GM20431 (cell line): Measurements from ENCODE around the gene PRDX6.
"Not testable (repeated sequence)": the region's sequence is repeated elsewhere in the genome, so short reads cannot be mapped to it uniquely, and the experiment has no call there.

Experiments
- in situ Hi-C: fragments of 300-500 bp; cut with MseI, MboI; formaldehyde crosslinking; loops from one replicate; pipeline ENCODE4 v1.15.0; 2020; ENCODE audit warnings: low sequenced_read_pairs; ENCODE audit not compliant: unreplicated experiment

The PRDX6 gene

DNA sequence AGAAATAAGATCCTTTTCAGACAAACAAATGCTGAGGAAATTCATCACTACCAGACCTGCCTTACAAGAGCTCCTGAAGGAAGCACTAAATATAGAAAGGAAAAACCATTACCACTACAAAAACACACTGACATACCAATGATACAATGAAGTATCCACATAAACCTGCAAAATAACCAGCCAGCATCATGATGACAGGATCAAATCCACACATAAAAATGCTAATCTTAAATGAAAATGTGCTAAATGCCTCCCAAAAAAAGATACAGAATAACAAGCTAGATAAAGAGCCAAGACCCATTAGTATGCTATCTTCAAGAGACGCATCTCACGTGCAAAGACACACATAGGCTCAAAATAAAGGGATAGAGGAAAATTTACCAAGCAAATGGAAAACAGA is 14.5 kb upstream of the PRDX6 start:
- in situ Hi-C loops: not testable (repeated sequence)

DNA sequence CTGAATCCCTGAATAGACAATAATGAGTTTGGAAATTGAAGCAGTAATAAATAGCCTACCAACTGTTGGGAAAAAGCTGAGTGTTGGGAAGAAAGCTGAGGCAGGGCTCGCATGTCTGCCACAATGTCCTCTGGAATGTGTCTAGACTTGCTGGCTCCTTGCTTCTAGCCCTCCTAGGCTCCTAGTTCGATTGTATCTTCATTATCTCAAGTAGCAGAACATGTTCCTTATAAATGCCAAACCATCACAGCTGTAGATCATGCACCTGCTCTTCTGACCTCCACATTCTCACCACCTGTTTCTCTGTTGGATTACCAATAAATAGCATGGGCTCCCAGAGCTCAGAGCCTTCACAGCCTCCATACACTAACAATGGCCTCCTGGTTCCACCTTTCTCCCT is 12.9 kb upstream of the PRDX6 start:
- in situ Hi-C loops: not testable (repeated sequence)

GRCh38 chr1:173467426-173467825 is 9.7 kb upstream of the PRDX6 start:
- in situ Hi-C loops: no loop called here

- in situ Hi-C loops: no loop called here
Observed at GRCh38 chr1:173469656-173470055, 7.5 kb upstream of the PRDX6 start.

DNA sequence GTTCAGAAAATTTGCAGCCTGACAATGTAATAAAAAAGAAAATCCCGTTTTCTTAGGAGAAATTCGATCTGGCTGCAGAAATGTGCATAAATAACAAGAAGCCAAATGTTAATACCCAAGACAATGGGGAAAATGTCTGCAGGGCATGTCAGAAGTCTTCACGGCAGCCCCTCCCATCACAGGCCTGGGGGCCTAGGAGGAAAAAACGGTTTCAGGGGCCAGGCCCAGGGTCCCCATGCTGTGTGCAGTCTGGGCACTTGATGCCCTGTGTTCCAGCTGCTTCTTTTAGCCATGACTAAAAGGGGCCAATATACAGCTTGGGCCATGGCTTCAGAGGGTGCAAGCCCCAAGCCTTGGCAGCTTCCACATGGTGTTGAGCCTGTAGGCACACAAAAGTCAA is 6.5 kb upstream of the PRDX6 start:
- in situ Hi-C loops: no loop called here

GRCh38 chr1:173473599-173474011 is 3.5 kb upstream of the PRDX6 start:
- in situ Hi-C loops: no loop called here

DNA sequence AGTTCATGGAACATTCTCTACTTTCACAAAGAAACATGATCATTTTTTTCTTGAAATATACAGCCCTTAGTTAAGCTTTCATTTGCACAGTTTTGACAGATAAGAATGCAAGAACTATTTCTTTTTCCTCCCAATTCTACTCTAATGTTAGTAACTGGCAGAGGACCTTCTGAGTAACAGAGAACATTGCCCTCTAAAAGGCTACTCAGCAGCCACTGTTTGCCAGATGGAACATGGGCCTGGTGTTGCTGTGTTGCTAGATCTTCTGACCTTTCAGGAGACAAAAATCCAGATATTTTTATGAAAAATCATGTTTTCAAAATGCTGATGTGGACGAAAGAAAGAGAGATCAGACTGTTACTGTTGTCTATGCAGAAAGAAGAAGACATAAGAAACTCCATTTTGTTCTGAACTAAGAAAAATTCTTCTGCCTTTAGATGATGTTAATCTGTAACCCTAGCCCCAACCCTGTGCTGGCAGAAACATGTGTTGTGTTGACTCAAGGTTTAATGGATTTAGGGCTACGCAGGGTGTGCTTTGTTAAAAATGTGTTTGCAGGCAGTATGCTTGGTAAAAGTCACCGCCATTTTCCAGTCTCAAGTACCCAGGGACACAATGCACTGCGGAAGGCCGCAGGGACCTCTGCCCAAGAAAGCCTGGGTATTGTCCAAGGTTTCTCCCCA is 2.9 kb upstream of the PRDX6 start:
- in situ Hi-C loops: no loop called here

DNA sequence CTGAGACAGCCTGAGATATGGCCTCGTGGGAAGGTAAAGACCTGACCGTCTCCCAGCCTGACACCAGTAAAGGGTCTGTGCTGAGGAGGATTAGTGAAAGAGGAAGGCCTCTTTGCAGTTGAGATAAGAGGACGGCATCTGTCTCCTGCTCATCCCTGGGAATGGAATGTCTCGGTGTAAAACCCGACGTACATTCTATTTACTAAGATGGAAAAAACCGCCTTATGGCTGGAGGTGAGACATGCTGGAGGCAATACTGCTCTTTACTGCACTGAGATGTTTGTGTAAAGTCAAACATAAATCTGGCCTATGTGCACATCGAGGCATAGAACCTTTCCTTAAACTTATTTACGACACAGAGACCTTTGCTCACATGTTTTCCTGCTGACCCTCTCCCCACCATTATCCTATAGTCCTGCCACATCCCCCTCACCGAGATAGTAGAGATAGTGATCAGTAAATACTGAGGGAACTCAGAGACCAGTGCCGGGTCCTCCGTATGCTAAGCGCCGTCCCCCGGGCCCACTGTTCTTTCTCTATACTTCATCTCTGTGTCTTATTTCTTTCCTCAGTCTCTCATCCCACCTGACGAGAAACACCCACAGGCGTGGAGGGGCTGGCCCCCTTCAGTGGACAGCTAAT is 2.2 kb upstream of the PRDX6 start:
- in situ Hi-C loops: not testable (repeated sequence)

GRCh38 chr1:173475564-173476196 is 1.5 kb upstream of the PRDX6 start:
- in situ Hi-C loops: no loop called here

- in situ Hi-C loops: no loop called here
Observed at GRCh38 chr1:173476197-173476664, 904 bp upstream of the PRDX6 start.

GRCh38 chr1:173476665-173477285 is 360 bp upstream of the PRDX6 start:
- in situ Hi-C loops: no loop called here

DNA sequence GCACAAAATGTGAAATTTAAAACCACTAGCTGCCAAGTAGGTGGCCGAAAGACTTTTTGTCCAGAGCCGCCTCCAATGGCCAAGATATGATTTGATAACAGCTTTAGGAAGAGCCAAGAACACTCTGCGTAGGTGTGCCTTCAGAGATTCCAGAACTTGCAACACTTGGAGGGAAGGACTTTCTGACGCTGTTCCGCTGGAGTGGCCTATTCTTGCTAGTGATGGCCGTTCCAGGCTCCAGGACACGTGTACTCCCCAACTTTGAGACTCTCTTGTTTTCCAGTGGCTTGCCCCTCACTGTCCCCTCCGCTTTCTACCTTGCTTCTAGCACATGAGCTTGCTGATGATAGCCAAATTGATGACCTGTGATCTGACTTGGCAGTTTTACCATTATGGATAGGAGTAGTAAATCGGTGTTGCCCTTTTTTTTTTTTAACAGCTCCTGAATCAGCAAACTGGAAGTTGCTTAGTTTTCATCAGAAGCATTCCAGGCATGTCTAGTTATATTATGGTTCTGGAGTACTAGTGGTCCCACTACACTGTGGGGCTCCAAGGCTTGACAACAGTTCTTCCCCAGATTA is 1.0 kb downstream of the PRDX6 start:
- in situ Hi-C loops: no loop called here

DNA sequence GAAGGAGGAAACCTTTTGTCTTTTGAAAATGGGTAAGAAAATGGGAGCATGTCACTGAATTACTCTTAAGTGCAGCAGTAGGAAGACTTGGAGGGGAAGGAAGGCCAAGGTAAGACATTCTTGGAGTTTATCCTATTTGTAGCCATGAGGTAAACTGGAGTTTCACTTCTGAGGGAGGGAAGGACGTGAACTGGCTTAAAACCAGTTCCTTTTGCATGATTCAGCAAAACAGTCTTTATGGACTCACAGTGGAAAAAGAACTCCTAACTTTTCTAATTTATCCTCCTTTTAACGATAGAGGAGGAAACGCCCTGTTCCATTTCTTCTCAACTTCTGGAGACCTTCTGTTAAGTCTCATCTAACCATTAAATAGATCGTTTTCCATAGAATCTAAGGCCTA is 2.5 kb downstream of the PRDX6 start:
- in situ Hi-C loops: no loop called here

GRCh38 chr1:173481195-173481772 is 4.1 kb downstream of the PRDX6 start:
- in situ Hi-C loops: no loop called here

- in situ Hi-C loops: no loop called here
Observed at GRCh38 chr1:173482683-173483082, 5.5 kb downstream of the PRDX6 start.

DNA sequence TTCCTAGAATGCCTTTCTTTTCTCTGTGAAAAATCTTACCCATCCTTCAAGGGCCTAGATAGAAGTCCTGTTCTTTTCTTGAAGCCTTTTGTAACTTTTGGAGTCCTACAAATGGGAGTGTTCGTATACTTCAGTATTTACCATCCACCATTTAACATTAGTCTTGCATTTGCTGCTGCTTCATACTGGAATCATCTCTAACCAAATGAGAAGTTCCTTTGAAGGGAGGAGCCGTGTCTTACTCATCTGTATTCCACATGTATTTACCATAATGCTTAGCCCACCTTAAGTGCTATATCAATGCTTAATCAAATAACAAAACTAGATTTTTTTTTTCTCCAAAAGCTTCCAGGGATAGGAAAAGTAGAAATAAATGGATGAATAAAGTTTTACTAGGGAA is 7.1 kb downstream of the PRDX6 start:
- in situ Hi-C loops: no loop called here

DNA sequence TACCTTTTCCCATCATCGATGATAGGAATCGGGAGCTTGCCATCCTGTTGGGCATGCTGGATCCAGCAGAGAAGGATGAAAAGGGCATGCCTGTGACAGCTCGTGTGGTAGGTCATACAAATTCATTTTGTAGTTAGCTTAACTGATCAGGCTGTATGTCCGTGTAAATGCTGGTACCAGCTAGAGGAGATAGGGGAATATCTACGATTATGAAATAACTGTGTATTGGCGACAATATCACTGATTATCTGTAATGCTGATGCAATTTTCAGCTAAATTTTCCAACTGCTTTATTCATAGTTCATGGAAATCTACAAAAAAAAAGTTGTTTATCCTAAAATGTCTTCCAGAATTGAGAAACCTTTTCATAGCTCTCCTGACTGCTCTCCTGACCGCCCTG is 8.3 kb downstream of the PRDX6 start:
- in situ Hi-C loops: no loop called here

DNA sequence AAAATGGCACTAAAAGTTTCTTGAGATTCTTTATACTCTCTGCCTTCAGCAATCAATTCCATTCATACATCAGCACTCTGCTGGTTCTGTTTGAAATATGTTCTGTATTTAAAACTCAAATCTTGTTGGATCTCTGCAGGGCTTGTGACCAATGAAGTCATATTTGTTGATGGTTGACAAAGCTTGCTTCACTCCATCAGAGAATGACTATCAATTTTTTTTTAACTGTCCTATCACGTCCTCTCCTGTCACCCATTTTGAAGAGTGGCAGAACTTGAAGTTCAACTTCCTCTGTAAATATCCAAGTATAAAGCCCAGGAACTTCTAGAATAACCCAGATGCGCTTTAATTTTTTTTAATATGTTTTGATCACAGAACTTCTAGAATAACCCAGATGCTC is 10.9 kb downstream of the PRDX6 start:
- in situ Hi-C loops: no loop called here

DNA sequence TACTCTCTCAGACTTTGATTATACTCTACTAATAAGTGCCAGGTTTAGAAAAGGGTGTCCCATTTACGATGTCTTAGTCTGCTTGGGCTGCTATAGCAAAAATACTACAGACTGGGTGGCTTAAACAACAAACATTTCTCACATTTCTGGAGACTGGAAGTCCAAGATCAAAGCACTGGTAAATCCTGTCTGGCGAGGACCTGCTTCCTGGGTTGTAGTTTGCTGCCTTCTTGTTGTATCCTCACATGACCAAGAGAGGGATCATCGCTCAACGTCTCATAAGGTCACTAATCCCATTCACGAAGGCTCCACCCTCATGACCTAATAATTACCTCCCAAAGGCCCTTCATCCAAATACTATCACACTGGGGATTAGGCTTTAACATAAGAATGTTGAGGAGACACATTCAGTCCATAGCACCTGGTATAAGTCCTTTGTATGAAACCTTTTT is 12.0 kb downstream of the PRDX6 start:
- in situ Hi-C loops: no loop called here

- in situ Hi-C loops: no loop called here
Observed at GRCh38 chr1:173489929-173490328, 12.8 kb downstream of the PRDX6 start.
